ENCODE data around the gene MAGEA3. TPM values are rescaled to one million over a fixed set of nuclear protein-coding genes. Genes with fewer than 3 reads are reported as not detected.
"Not testable (repeated sequence)": the region's sequence is repeated elsewhere in the genome, so short reads cannot be mapped to it uniquely, and the experiment has no call there.

The MAGEA3 gene
- total and polyA plus RNA-seq, 2 donors (not counting 1 experiment from before 2014, with no cell fraction given): not detected

DNA sequence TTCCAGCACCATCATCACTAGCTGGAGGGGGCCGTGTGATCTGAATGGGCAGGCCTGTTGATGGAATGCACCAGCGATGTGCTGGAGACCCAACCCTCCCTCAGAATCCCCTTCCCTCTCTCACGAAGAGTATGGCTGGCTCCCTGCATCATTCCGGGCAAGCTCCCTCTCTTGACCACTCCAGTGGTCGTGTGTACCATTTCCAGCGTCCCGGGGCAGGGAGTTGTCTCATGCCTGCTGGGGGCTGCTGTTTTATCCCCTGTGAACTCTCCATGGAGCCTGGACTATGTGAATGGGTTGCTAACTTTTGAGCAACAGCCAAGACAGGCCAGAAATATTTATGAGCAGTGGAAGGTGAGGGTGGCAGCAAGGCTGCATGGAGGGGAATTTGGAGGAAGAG, 26.8 kb downstream of the MAGEA3 start:
- Histone ChIP-seq H3K36me3 (replicated peaks in 1 of 2; ENCODE audit: control extremely low read depth in 1 of 2, control insufficient read depth in 1 of 2, extremely low read depth in 1 of 2, insufficient read depth in 2 of 2, low read length in 1 of 2) (no peaks in the 10 kb centered on the region), H4K20me1 (ENCODE audit: control insufficient read depth, insufficient read depth, low read length, poor library complexity, severe bottlenecking) (no peaks in the 10 kb centered on the region), H3K9ac (ENCODE audit: low read length) (no peak overlapping the region), H2AFZ (ENCODE audit: insufficient read depth, low read depth, low read length, poor library complexity, severe bottlenecking) (no peak overlapping the region), H3K4me1 (ENCODE audit: control insufficient read depth in 2 of 2, insufficient read depth in 2 of 2, low read length in 2 of 2) (no peaks in the 10 kb centered on the region), H3K27ac (ENCODE audit: low read length in 2 of 2) (no peak overlapping the region), H3K9me3 (ENCODE audit: control extremely low read depth in 1 of 3, control insufficient read depth in 2 of 3, insufficient read depth in 1 of 3, low read length in 2 of 3) (no peaks in the 10 kb centered on the region), H3K4me3 (ENCODE audit: control extremely low read depth in 1 of 5, extremely low read depth in 1 of 5, insufficient read depth in 1 of 5, low read depth in 2 of 5, low read length in 4 of 5) (no peak overlapping the region), H3K79me2 (ENCODE audit: control insufficient read depth, insufficient read depth, low read length) (no peaks in the 10 kb centered on the region), H3K4me2 (replicated peaks; ENCODE audit: low read depth, low read length, poor library complexity, severe bottlenecking) (no peak overlapping the region), H3K27me3 (replicated peaks in 1 of 4; ENCODE audit: control extremely low read depth in 1 of 4, control insufficient read depth in 3 of 4, insufficient read depth in 4 of 4, low read length in 3 of 4) (no peaks in the 10 kb centered on the region)
- DNase-seq (no peak), ATAC-seq (ENCODE audit: low read depth) (no peak)
- Mint-ChIP-seq H3K4me1 (no peaks in the 10 kb centered on the region), H3K27ac (no peak overlapping the region), H3K4me3 (no peak overlapping the region), H3K9me3 (ENCODE audit: insufficient read depth) (no peaks in the 10 kb centered on the region), H3K27me3 (no peaks in the 10 kb centered on the region)
- intact Hi-C loops (cut with micrococcal nuclease): no loop called here
- no CpG with 5 or more reads among the region's 7 CpGs for whole genome bisulfite sequencing (ENCODE audit: insufficient coverage)
- TF ChIP-seq EZH2 (IDR thresholded peaks at IDR 0.05; ENCODE audit: borderline replicate concordance, insufficient read depth, low read depth, low read length, poor library complexity, severe bottlenecking): no peak
- TF ChIP-seq, protein P1, sequence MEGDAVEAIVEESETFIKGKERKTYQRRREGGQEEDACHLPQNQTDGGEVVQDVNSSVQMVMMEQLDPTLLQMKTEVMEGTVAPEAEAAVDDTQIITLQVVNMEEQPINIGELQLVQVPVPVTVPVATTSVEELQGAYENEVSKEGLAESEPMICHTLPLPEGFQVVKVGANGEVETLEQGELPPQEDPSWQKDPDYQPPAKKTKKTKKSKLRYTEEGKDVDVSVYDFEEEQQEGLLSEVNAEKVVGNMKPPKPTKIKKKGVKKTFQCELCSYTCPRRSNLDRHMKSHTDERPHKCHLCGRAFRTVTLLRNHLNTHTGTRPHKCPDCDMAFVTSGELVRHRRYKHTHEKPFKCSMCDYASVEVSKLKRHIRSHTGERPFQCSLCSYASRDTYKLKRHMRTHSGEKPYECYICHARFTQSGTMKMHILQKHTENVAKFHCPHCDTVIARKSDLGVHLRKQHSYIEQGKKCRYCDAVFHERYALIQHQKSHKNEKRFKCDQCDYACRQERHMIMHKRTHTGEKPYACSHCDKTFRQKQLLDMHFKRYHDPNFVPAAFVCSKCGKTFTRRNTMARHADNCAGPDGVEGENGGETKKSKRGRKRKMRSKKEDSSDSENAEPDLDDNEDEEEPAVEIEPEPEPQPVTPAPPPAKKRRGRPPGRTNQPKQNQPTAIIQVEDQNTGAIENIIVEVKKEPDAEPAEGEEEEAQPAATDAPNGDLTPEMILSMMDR (IDR thresholded peaks at IDR 0.05): no peak
- ChIA-PET CTCF (no interaction called here), POLR2A (no interaction called here)

DNA sequence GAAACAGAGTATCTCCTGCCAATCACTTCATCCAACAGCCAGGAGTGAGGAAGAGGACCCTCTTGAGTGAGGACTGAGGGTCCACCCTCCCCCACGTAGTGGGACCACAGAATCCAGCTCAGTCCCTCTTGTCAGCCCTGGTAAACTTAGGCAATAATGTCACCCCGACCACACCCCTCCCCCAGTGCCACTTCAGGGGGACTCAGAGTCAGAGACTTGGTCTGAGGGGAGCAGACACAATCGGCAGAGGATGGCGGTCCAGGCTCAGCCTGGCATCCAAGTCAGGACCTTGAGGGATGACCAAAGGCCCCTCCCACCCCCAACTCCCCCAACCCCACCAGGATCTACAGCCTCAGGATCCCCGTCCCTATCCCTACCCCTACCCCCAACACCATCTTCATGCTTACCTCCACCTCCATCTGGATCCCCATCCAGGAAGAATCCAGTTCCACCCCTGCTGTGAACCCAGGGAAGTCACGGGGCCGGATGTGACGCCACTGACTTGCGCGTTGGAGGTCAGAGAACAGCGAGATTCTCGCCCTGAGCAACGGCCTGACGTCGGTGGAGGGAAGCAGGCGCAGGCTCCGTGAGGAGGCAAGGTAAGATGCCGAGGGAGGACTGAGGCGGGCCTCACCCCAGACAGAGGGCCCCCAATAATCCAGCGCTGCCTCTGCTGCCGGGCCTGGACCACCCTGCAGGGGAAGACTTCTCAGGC, 34.8 kb downstream of the MAGEA3 start, which contains the start of the genes CSAG1 and MAGEA12:
Gene CSAG1 (minus strand): TSS at position 461 of the 715 bp plus-strand sequence. CDS start 1,261 bp downstream, outside the sequence.
Gene MAGEA12 (plus strand): TSS at position 497 of the 715 bp plus-strand sequence. CDS start 2,405 bp downstream, outside the sequence.
- Histone ChIP-seq H3K79me2 (ENCODE audit: control insufficient read depth, insufficient read depth, low read length) (no peaks in the 10 kb centered on the region), H4K20me1 (ENCODE audit: control insufficient read depth, insufficient read depth, low read length, poor library complexity, severe bottlenecking) (no peaks in the 10 kb centered on the region), H3K27ac (ENCODE audit: low read length in 2 of 2) (no peak within 1 kb of the TSS), H3K4me1 (ENCODE audit: control insufficient read depth in 2 of 2, insufficient read depth in 2 of 2, low read length in 2 of 2) (no peaks in the 10 kb centered on the region), H3K9ac (ENCODE audit: low read length) (no peak within 1 kb of the TSS), H3K36me3 (replicated peaks in 1 of 2; ENCODE audit: control extremely low read depth in 1 of 2, control insufficient read depth in 1 of 2, extremely low read depth in 1 of 2, insufficient read depth in 2 of 2, low read length in 1 of 2) (no peaks in the 10 kb centered on the region), H3K9me3 (ENCODE audit: control extremely low read depth in 1 of 3, control insufficient read depth in 2 of 3, insufficient read depth in 1 of 3, low read length in 2 of 3) (no peaks in the 10 kb centered on the region), H2AFZ (ENCODE audit: insufficient read depth, low read depth, low read length, poor library complexity, severe bottlenecking) (no peak within 1 kb of the TSS), H3K4me3 (ENCODE audit: control extremely low read depth in 1 of 5, extremely low read depth in 1 of 5, insufficient read depth in 1 of 5, low read depth in 2 of 5, low read length in 4 of 5) (no peak within 1 kb of the TSS), H3K4me2 (replicated peaks; ENCODE audit: low read depth, low read length, poor library complexity, severe bottlenecking) (no peak within 1 kb of the TSS), H3K27me3 (replicated peaks in 1 of 4; ENCODE audit: control extremely low read depth in 1 of 4, control insufficient read depth in 3 of 4, insufficient read depth in 4 of 4, low read length in 3 of 4) (no peaks in the 10 kb centered on the region)
- no peaks in the 10 kb centered on the region for H3K9me3 Mint-ChIP-seq (ENCODE audit: insufficient read depth)
- no peaks in the 10 kb centered on the region for H3K4me1 Mint-ChIP-seq
- ATAC-seq (ENCODE audit: low read depth): no peak
- TF ChIP-seq, protein P1 (IDR thresholded peaks at IDR 0.05): no peak
- TF ChIP-seq EZH2 (IDR thresholded peaks at IDR 0.05; ENCODE audit: borderline replicate concordance, insufficient read depth, low read depth, low read length, poor library complexity, severe bottlenecking): no peak
- H3K4me3 Mint-ChIP-seq: no peak within 1 kb of the TSS
- no CpG with 5 or more reads among the region's 21 CpGs for WGBS (ENCODE audit: insufficient coverage)
- POLR2A ChIA-PET: no interaction called here
- intact Hi-C loops (cut with micrococcal nuclease): no loop called here
- DNase-seq: no peak
- CTCF ChIA-PET: no interaction called here
- no peak within 1 kb of the TSS for H3K27ac Mint-ChIP-seq
- no peaks in the 10 kb centered on the region for H3K27me3 Mint-ChIP-seq

DNA sequence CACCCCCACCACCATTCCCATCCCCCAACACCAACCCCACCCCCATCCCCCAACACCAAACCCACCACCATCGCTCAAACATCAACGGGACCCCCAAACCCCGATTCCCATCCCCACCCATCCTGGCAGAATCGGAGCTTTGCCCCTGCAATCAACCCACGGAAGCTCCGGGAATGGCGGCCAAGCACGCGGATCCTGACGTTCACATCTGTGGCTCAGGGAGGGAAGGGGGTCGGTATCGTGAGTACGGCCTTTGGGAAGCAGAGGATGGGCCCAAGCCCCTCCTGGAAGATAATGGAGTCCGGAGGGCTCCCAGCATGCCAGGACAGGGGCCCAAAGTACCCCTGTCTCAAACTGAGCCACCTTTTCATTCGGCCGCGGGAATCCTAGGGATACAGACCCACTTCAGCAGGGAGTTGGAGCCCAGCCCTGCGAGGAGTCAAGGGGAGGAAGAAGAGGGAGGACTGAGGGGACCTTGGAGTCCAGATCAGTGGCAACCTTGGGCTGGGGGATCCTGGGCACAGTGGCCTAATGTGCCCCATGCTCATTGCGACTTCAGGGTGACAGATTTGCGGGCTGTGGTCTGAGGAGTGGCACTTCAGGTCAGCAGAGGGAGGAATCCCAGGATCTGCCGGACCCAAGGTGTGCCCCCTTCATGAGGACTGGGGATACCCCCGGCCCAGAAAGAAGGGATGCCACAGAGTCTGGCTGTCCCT, 35.7 kb downstream of the MAGEA3 start:
- H3K79me2 ChIP-seq (ENCODE audit: control insufficient read depth, insufficient read depth, low read length); DNase-seq; H4K20me1 ChIP-seq (ENCODE audit: control insufficient read depth, insufficient read depth, low read length, poor library complexity, severe bottlenecking); H3K27me3 Mint-ChIP-seq; H3K4me2 ChIP-seq (replicated peaks; ENCODE audit: low read depth, low read length, poor library complexity, severe bottlenecking); H3K4me3 ChIP-seq (ENCODE audit: control extremely low read depth in 1 of 5, extremely low read depth in 1 of 5, insufficient read depth in 1 of 5, low read depth in 2 of 5, low read length in 4 of 5); H3K4me1 ChIP-seq (ENCODE audit: control insufficient read depth in 2 of 2, insufficient read depth in 2 of 2, low read length in 2 of 2); H3K9me3 ChIP-seq (ENCODE audit: control extremely low read depth in 1 of 3, control insufficient read depth in 2 of 3, insufficient read depth in 1 of 3, low read length in 2 of 3); H3K4me3 Mint-ChIP-seq; H3K27me3 ChIP-seq (replicated peaks in 1 of 4; ENCODE audit: control extremely low read depth in 1 of 4, control insufficient read depth in 3 of 4, insufficient read depth in 4 of 4, low read length in 3 of 4); H3K9ac ChIP-seq (ENCODE audit: low read length); H3K36me3 ChIP-seq (replicated peaks in 1 of 2; ENCODE audit: control extremely low read depth in 1 of 2, control insufficient read depth in 1 of 2, extremely low read depth in 1 of 2, insufficient read depth in 2 of 2, low read length in 1 of 2); H3K4me1 Mint-ChIP-seq; CTCF ChIA-PET; H2AFZ ChIP-seq (ENCODE audit: insufficient read depth, low read depth, low read length, poor library complexity, severe bottlenecking); intact Hi-C loops (cut with micrococcal nuclease); POLR2A ChIA-PET; ATAC-seq (ENCODE audit: low read depth); H3K27ac Mint-ChIP-seq; H3K9me3 Mint-ChIP-seq (ENCODE audit: insufficient read depth); H3K27ac ChIP-seq (ENCODE audit: low read length in 2 of 2): not testable (repeated sequence)
- WGBS (ENCODE audit: insufficient coverage): 100% methylated on average over 2 of the region's 22 CpGs

Measured in B cell (primary cell).